H9 (cell line): Measurements from ENCODE around the gene PLXNB1. TPM values are rescaled to one million over a fixed set of nuclear protein-coding genes. Genes with fewer than 3 reads are reported as not detected.

Experiments
- DNase-seq: peaks from one replicate; pipeline ENCODE4 v3.0.0-alpha.2; 2017
- H2AFZ ChIP-seq: one replicate; pipeline ENCODE4 v1.6.1; 2013; ENCODE audit warnings: mild to moderate bottlenecking, low read length, control low read depth, moderate library complexity
- H2AK5ac ChIP-seq: 2 replicates; pipeline ENCODE4 v1.6.1; 2013; ENCODE audit warnings: low read length, control low read depth, mixed read lengths; ENCODE audit not compliant: insufficient read length
- H2BK120ac ChIP-seq: one replicate; pipeline ENCODE4 v1.6.1; 2013; ENCODE audit warnings: low read depth, mild to moderate bottlenecking, low read length, control low read depth, inconsistent platforms; ENCODE audit not compliant: poor library complexity, severe bottlenecking
- H2BK12ac ChIP-seq: 2 replicates; pipeline ENCODE4 v1.6.1; 2013; ENCODE audit warnings: low read length, control low read depth, mixed read lengths, low read depth; ENCODE audit not compliant: insufficient read length
- H2BK15ac ChIP-seq: 2 replicates; pipeline ENCODE4 v1.6.1; 2013; ENCODE audit warnings: low read depth, low read length, control low read depth
- H2BK20ac ChIP-seq: one replicate; pipeline ENCODE4 v1.6.1; 2013; ENCODE audit warnings: low read depth, mild to moderate bottlenecking, low read length, control low read depth, inconsistent platforms; ENCODE audit not compliant: poor library complexity, severe bottlenecking
- H2BK5ac ChIP-seq: 2 replicates; pipeline ENCODE4 v1.6.1; 2013; ENCODE audit warnings: low read length, control low read depth, mixed read lengths; ENCODE audit not compliant: insufficient read length
- H3K14ac ChIP-seq: 2 replicates; pipeline ENCODE4 v1.6.1; 2013; ENCODE audit warnings: low read length, control low read depth; ENCODE audit not compliant: insufficient read depth
- H3K18ac ChIP-seq: 2 replicates; pipeline ENCODE4 v1.6.1; 2013; ENCODE audit warnings: low read depth, mild to moderate bottlenecking, mixed read lengths, low read length, control low read depth; ENCODE audit not compliant: insufficient read length
- H3K23ac ChIP-seq: 2 replicates; pipeline ENCODE4 v1.6.1; 2013; ENCODE audit warnings: low read length, control low read depth, mixed read lengths, low read depth; ENCODE audit not compliant: insufficient read length
- H3K23me2 ChIP-seq: 2 replicates; pipeline ENCODE4 v1.6.1; 2013; ENCODE audit warnings: low read depth, mild to moderate bottlenecking, mixed read lengths, low read length, control low read depth; ENCODE audit not compliant: insufficient read length, poor library complexity, severe bottlenecking
- H3K27ac ChIP-seq: 2 replicates; pipeline ENCODE4 v1.5.1; 2013; ENCODE audit warnings: low read length, control low read depth, mixed read lengths, low read depth; ENCODE audit not compliant: insufficient read length
- H3K27me3 ChIP-seq: 2 replicates; pipeline ENCODE4 v1.6.1; 2013; ENCODE audit warnings: low read length, control low read depth, inconsistent platforms; ENCODE audit not compliant: insufficient read depth
- H3K4ac ChIP-seq: 2 replicates; pipeline ENCODE4 v1.6.1; 2013; ENCODE audit warnings: low read depth, mild to moderate bottlenecking, control low read depth, inconsistent platforms, low read length, moderate library complexity
- H3K4me1 ChIP-seq: 2 replicates; pipeline ENCODE4 v1.6.1; 2013; ENCODE audit warnings: low read length, control low read depth, inconsistent platforms; ENCODE audit not compliant: insufficient read depth
- H3K4me2 ChIP-seq: 2 replicates; pipeline ENCODE4 v1.6.1; 2013; ENCODE audit warnings: low read length, control low read depth, mixed read lengths; ENCODE audit not compliant: insufficient read length, insufficient read depth
- H3K56ac ChIP-seq: 2 replicates; pipeline ENCODE4 v1.6.1; 2013; ENCODE audit warnings: low read depth, mild to moderate bottlenecking, mixed read lengths, low read length, control low read depth; ENCODE audit not compliant: insufficient read length
- H3K79me1 ChIP-seq: 2 replicates; pipeline ENCODE4 v1.6.1; 2013; ENCODE audit warnings: low read depth, mild to moderate bottlenecking, moderate library complexity, low read length, control low read depth, inconsistent platforms; ENCODE audit not compliant: insufficient read depth, poor library complexity, severe bottlenecking
- H3K79me2 ChIP-seq: 2 replicates; pipeline ENCODE4 v1.6.1; 2013; ENCODE audit warnings: low read length, control low read depth, inconsistent platforms; ENCODE audit not compliant: insufficient read depth
- H3K9ac ChIP-seq: 2 replicates; pipeline ENCODE4 v1.6.1; 2013; ENCODE audit warnings: low read length, control low read depth, mixed read lengths; ENCODE audit not compliant: insufficient read length; ENCODE audit errors: extremely low read depth
- H3K9me3 ChIP-seq: one replicate; pipeline ENCODE4 v1.6.1; 2013; ENCODE audit warnings: low read depth, low read length, inconsistent platforms; ENCODE audit not compliant: control insufficient read depth
- H3T11ph ChIP-seq: one replicate; pipeline ENCODE4 v1.6.1; 2013; ENCODE audit warnings: mild to moderate bottlenecking, low read length, control low read depth, inconsistent platforms
- H4K20me1 ChIP-seq: one replicate; pipeline ENCODE4 v1.6.1; 2013; ENCODE audit not compliant: control insufficient read depth, insufficient read length, insufficient read depth
- H4K5ac ChIP-seq: 2 replicates; pipeline ENCODE4 v1.6.1; 2013; ENCODE audit warnings: low read depth, mild to moderate bottlenecking, mixed read lengths, low read length, control low read depth; ENCODE audit not compliant: insufficient read length
- H4K8ac ChIP-seq: replicated peaks from 2 replicates; pipeline ENCODE4 v1.6.1; 2013; ENCODE audit warnings: low read length, control low read depth, mixed read lengths, low read depth; ENCODE audit not compliant: insufficient read length
- H4K91ac ChIP-seq: 2 replicates; pipeline ENCODE4 v1.6.1; 2013; ENCODE audit warnings: low read depth, mild to moderate bottlenecking, moderate library complexity, mixed read lengths, low read length, control low read depth; ENCODE audit not compliant: insufficient read length
- H3K27ac Mint-ChIP-seq, 3 experiments: 2 replicates in 2 of 3; 3 replicates in 1 of 3; pipeline ENCODE4 v1.8.0; 2020 to 2021; ENCODE audit warnings: mixed read lengths in 3 of 3, mild to moderate bottlenecking in 1 of 3, moderate library complexity in 1 of 3
- H3K27me3 Mint-ChIP-seq: 2 replicates; pipeline ENCODE4 v1.8.0; 2021; ENCODE audit warnings: low read depth, mild to moderate bottlenecking, moderate library complexity, mixed read lengths
- H3K36me3 Mint-ChIP-seq, 3 experiments: 2 replicates in 2 of 3; 3 replicates in 1 of 3; pipeline ENCODE4 v1.8.0; 2020 to 2021; ENCODE audit warnings: low read depth in 3 of 3, mixed read lengths in 3 of 3; ENCODE audit not compliant: insufficient read depth in 1 of 3
- H3K4me1 Mint-ChIP-seq, 2 experiments: 2 replicates each; pipeline ENCODE4 v1.8.0; 2020; ENCODE audit warnings: mixed read lengths in 2 of 2
- H3K4me3 Mint-ChIP-seq, 2 experiments: 2 replicates in 1 of 2; 3 replicates in 1 of 2; pipeline ENCODE4 v1.8.0; 2020 to 2021; ENCODE audit warnings: mild to moderate bottlenecking in 2 of 2, mixed read lengths in 2 of 2, moderate library complexity in 1 of 2
- H3K9me3 Mint-ChIP-seq, 2 experiments: 2 replicates in 1 of 2; 3 replicates in 1 of 2; pipeline ENCODE4 v1.8.0; 2020; ENCODE audit warnings: mild to moderate bottlenecking in 2 of 2, mixed read lengths in 2 of 2, moderate library complexity in 1 of 2
- CTCF ChIP-seq: fragments of 200-600 bp; sonication (generic); conservative IDR thresholded peaks from 3 replicates; pipeline ENCODE4 v1.8.0; 2021; ENCODE audit warnings: antibody characterized with exemption, mild to moderate bottlenecking
- WGBS: extraction: QIAGEN DNeasy Blood & Tissue Kit; methylation state at CpG from one replicate; pipeline ENCODE4 v1.1.7; 2013; ENCODE audit warnings: missing lambda C conversion rate, low lambda C conversion rate, mixed read lengths; ENCODE audit not compliant: insufficient read length; ENCODE audit errors: extremely low coverage; 5-methylcytosine and 5-hydroxymethylcytosine counted together
- total RNA-seq: library from RNA; stranded (reverse); gene quantifications from 2 replicates; pipeline ENCODE4 v1.2.1, GENCODE V29; 2021

Gene PLXNB1
- total RNA-seq, 1 experiment from 2014 or later = 184 TPM

- H3K23me2 ChIP-seq = no peaks in the 10 kb centered on the region
- H3K18ac ChIP-seq = no peak overlapping the region
- H2AFZ ChIP-seq = no peak overlapping the region
- no peaks in the 10 kb centered on the region for H3K9me3 Mint-ChIP-seq
- no peak overlapping the region for H4K8ac ChIP-seq
- H3K27ac ChIP-seq = no peak overlapping the region
- H2BK15ac ChIP-seq = no peak overlapping the region
- H4K91ac ChIP-seq = no peak overlapping the region
- DNase-seq = no peak
- no peaks in the 10 kb centered on the region for H3K79me1 ChIP-seq
- no peak overlapping the region for H2BK12ac ChIP-seq
- no peak overlapping the region for H3K56ac ChIP-seq
- peaks cover 3 to 4% of the 10 kb centered on the region in 2 experiments; a peak in 3 of 4 replicates for H3K4me1 Mint-ChIP-seq
- H2BK5ac ChIP-seq = no peak overlapping the region
- H3K79me2 ChIP-seq = peaks cover 2% of the 10 kb centered on the region; the same call in 1 of the 2 replicates
- no peak overlapping the region for H3K4ac ChIP-seq
- H4K5ac ChIP-seq = no peak overlapping the region
- no peak for TF ChIP-seq CTCF
- no peak overlapping the region for H2BK20ac ChIP-seq
- H3K27me3 ChIP-seq = no peaks in the 10 kb centered on the region
- H3K9ac ChIP-seq = no peak overlapping the region
- H3K4me2 ChIP-seq = no peak overlapping the region
- H3K27ac Mint-ChIP-seq = no peak overlapping the region
- no CpG with 5 or more reads among the region's 17 CpGs for WGBS
- no peak overlapping the region for H2AK5ac ChIP-seq
- H3K4me1 ChIP-seq = no peaks in the 10 kb centered on the region
- peaks cover 37 to 81% (median 76%) of the 10 kb centered on the region in 3 experiments for H3K36me3 Mint-ChIP-seq
- no peaks in the 10 kb centered on the region for H4K20me1 ChIP-seq
- H3T11ph ChIP-seq = no peak overlapping the region
- H3K27me3 Mint-ChIP-seq = no peaks in the 10 kb centered on the region
- H2BK120ac ChIP-seq = no peak overlapping the region
- no peak overlapping the region for H3K23ac ChIP-seq
- no peaks in the 10 kb centered on the region for H3K9me3 ChIP-seq
- no peak overlapping the region for H3K14ac ChIP-seq
- no peak overlapping the region for H3K4me3 Mint-ChIP-seq
Observed at GRCh38 chr3:48419597-48419996, 10.3 kb downstream of the PLXNB1 start.
